ENCODE measurements around the gene IRX3. TPM values are rescaled to one million over a fixed set of nuclear protein-coding genes. Genes with fewer than 3 reads are reported as not detected.
"Not testable (repeated sequence)": the region's sequence is repeated elsewhere in the genome, so short reads cannot be mapped to it uniquely, and the experiment has no call there.

Gene IRX3
- polyA plus RNA-seq, 1 donor from 2014 or later = not detected

DNA sequence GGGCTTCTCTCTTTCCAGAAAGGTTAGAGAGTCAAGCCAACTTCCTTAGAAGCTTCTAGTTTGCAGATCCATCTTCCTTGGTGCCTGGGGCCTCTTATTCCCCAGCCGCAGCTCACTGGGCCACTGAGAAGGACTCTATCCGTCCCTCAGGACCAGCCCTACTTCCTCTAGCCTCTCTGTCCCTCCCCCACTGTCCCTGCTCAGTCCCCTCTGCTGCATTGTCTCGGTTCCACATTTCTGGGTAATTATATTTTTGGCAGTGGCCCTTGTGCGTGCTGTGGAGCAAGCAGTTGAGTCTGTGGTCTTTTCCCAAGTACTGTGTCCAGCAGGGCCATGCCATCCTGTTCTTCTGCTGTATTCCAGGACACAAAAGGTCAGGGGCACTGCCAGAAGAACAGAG is 17.8 kb downstream of the IRX3 start:
- no peaks in the 10 kb centered on the region for H3K4me1 Mint-ChIP-seq
- no peak overlapping the region for H3K4me3 Mint-ChIP-seq
- peaks cover 10% of the 10 kb centered on the region for H3K27me3 Mint-ChIP-seq
- H3K9me3 Mint-ChIP-seq = peaks cover 2 to 5% (median 3%) of the 10 kb centered on the region in 3 donors
- no peak overlapping the region for H3K27ac Mint-ChIP-seq
- H3K36me3 Mint-ChIP-seq = no peaks in the 10 kb centered on the region

DNA sequence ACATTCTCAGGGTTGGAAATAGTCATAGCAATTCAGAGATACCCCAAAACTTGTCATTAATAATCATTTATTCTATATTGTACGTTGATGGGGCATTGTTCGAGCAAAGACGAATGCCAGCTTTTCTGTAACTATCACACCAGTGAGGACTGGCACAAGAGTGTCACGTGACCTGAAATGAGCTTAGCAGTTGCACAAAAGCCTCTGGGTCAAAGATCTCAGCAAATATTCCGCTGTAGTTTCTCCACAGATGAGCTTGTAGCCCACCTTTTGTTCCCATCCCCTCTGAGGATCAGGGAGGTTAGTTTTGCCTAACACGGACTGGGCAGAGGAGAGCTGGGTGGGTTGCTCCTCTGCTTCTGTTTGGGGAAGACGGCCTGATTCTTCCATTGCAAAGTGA is 18.2 kb downstream of the IRX3 start:
- H3K27ac Mint-ChIP-seq = no peak overlapping the region

DNA sequence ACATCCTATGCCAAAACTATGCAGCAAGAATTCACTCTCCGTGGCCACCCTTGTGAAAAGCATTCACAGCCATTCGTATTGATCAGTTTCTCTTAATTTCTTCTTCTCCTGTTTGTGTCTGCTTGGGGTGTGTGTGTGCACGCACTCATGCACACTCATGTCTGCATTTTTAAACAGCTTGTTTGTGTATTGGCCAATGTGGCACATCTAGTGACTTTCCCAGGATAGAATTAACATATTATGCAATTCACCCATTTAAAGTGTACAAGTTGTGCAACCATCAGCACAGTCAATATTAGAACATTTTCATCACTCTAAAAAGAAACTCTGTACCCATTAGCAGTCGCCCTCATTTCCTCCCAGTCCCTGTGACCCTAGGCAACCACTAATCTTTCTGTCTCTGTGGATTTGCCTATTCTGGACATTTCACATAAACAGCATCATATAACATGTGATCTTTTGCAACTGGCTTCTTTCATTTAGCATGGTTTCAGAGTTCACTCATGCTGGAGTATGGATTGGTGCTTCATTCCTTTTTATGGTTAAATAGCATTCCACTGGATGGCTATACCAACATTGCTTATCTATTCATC is 20.1 kb downstream of the IRX3 start:
- no peaks in the 10 kb centered on the region for H3K36me3 Mint-ChIP-seq
- peaks cover 0 to 5% (median 3%) of the 10 kb centered on the region in 3 donors for H3K9me3 Mint-ChIP-seq
- H3K4me3 Mint-ChIP-seq = no peak overlapping the region
- peaks cover 10% of the 10 kb centered on the region for H3K27me3 Mint-ChIP-seq
- H3K27ac Mint-ChIP-seq = no peak overlapping the region
- H3K4me1 Mint-ChIP-seq = no peaks in the 10 kb centered on the region

More for the DNA sequence above, 18.2 kb downstream of the IRX3 start:
- Mint-ChIP-seq H3K4me1 (no peaks in the 10 kb centered on the region), H3K4me3 (no peak overlapping the region), H3K36me3 (no peaks in the 10 kb centered on the region), H3K9me3 (peaks cover 0 to 3% (median 0%) of the 10 kb centered on the region in 3 donors), H3K27me3 (peaks cover 10% of the 10 kb centered on the region)

DNA sequence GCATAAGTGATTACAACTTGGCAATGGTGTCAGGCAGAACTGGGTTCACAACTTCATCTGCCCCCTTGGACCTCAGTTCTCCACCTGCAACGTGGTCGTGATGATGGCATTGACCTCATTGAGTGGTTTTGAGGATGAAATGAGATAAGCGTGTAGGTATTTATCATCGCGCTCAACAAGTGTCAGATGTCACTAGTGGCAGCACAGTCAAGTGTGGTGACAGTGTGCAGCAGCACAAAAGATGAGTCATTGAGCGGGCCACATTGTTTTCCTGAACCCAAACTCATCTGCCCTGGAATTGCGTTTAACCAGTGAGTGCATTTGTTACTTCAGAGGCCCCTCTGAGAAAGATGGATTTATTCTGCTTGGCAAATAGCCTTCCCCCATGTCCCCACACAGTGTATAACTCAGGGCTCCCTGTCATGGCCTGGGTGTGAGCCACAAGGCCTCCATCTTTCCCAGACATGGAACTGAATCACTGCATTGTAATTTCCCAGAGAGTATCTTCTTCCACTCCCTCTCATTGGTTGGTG is 20.9 kb downstream of the IRX3 start:
- no peaks in the 10 kb centered on the region for H3K36me3 Mint-ChIP-seq
- peaks cover 9% of the 10 kb centered on the region for H3K27me3 Mint-ChIP-seq
- H3K4me3 Mint-ChIP-seq = no peak overlapping the region
- no peaks in the 10 kb centered on the region for H3K4me1 Mint-ChIP-seq
- no peak overlapping the region for H3K27ac Mint-ChIP-seq
- peaks cover 0 to 5% (median 1%) of the 10 kb centered on the region in 3 donors for H3K9me3 Mint-ChIP-seq

DNA sequence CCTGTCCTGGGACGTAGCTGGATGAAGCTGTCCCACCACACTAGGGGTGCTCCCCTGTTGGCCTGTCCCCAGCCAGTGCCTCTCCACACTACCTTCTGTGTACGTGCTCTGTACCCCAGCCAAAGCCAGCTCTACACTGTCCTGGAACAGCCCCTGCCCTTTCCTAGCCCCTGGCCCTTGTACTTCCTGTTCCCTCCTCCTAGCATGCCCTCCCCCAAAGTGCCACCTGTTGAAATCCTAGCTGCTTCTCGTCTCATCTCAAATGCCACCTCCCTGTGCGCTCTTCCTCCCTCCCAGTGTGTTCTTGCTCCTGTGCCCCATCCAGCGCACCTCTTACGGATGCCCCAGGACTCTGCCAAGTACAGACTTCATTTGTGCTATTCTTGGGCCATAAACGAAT is 33.5 kb downstream of the IRX3 start:
- no peak overlapping the region for H3K4me3 Mint-ChIP-seq
- no peaks in the 10 kb centered on the region for H3K4me1 Mint-ChIP-seq

DNA sequence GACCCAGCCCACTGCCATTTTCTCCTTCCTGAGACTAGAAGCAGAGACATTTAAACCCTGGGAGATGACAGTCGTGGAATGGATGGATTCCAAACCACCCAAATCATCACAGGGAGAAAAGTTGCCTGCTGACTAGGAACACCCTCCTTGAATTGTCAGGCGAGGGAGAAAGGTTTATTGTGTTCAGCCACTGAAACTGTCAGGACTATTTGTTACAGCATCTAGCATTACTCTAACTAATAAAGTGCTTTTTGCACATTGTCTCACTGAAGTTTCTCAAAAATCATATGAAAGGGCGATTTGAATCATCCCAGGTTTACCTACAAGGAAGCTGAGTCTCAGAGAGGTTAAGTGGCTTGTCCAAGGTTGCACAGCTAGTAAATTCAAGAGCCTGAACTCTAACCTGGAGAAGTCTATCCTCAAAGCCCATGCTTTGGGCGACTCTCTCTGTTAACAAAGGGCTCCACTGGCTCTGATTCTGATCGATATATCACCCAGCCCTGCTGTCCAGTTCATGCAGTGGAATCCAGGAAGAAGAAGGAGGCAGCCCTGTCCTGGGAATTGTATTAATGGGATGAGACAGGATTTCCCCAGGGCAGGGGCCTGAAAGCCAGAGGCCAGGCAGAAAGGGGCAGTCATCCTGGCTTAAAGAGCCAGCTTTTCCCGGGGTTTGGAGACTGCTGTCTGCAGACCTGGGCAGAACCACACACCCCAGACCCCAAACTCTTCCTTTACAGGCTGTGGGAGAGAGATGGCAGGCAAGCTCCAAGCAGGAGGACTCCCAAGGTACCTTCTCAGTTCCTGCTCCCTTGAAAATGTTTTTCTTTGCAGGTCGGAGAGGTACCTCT is 37.5 kb downstream of the IRX3 start:
- no peak overlapping the region for H3K4me3 Mint-ChIP-seq
- H3K36me3 Mint-ChIP-seq = no peaks in the 10 kb centered on the region
- no peaks in the 10 kb centered on the region for H3K4me1 Mint-ChIP-seq
- no peak overlapping the region for H3K27ac Mint-ChIP-seq
- H3K27me3 Mint-ChIP-seq = no peaks in the 10 kb centered on the region
- peaks cover 0 to 11% (median 2%) of the 10 kb centered on the region in 3 donors for H3K9me3 Mint-ChIP-seq

More for the DNA sequence above, 33.5 kb downstream of the IRX3 start:
- Mint-ChIP-seq H3K27ac (no peak overlapping the region), H3K27me3 (peaks cover 1% of the 10 kb centered on the region), H3K9me3 (peaks cover 0 to 1% (median 0%) of the 10 kb centered on the region in 3 donors), H3K36me3 (no peaks in the 10 kb centered on the region)

DNA sequence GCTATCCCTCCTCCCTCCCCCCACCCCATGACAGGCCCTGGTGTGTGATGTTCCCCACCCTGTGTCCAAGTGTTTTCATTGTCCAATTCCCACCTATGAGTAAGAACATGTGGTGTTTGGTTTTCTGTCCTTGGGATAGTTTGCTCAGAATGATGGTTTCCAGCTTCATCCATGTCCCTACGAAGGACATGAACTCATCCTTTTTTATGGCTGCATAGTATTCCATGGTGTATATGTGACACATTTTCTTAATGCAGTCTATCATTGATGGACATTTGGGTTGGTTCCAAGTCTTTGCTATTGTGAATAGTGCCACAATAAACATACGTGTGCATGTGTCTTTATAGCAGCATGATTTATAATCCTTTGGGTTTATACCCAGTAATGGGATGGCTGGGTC is 38.9 kb downstream of the IRX3 start:
- H3K4me3 Mint-ChIP-seq, H3K4me1 Mint-ChIP-seq, H3K27me3 Mint-ChIP-seq, H3K27ac Mint-ChIP-seq, H3K36me3 Mint-ChIP-seq: not testable (repeated sequence)
- H3K9me3 Mint-ChIP-seq = peaks cover 0 to 11% (median 2%) of the 10 kb centered on the region in 3 donors

DNA sequence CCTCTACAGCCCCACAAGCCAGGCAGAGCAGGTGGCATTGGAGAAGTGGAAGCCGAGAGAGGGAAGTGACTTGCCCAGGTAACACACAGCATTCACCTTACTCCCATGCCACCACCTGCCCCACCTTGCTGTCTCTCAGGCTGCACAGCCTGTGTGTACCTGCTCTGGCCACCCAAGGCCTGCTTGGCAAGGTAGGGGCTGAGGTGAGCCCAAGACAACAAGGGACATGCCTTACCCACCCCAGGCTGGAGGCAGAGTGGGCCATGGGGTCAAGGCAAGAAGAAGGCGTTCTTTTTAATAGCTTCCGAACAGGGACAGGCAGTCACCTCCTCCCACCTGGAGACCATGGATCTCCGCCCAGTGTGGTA is 40.1 kb downstream of the IRX3 start:
- H3K9me3 Mint-ChIP-seq = peaks cover 2 to 14% (median 4%) of the 10 kb centered on the region in 3 donors
- H3K4me1 Mint-ChIP-seq = no peaks in the 10 kb centered on the region
- H3K4me3 Mint-ChIP-seq = no peak overlapping the region
- no peaks in the 10 kb centered on the region for H3K36me3 Mint-ChIP-seq
- H3K27ac Mint-ChIP-seq = no peak overlapping the region
- H3K27me3 Mint-ChIP-seq = no peaks in the 10 kb centered on the region

DNA sequence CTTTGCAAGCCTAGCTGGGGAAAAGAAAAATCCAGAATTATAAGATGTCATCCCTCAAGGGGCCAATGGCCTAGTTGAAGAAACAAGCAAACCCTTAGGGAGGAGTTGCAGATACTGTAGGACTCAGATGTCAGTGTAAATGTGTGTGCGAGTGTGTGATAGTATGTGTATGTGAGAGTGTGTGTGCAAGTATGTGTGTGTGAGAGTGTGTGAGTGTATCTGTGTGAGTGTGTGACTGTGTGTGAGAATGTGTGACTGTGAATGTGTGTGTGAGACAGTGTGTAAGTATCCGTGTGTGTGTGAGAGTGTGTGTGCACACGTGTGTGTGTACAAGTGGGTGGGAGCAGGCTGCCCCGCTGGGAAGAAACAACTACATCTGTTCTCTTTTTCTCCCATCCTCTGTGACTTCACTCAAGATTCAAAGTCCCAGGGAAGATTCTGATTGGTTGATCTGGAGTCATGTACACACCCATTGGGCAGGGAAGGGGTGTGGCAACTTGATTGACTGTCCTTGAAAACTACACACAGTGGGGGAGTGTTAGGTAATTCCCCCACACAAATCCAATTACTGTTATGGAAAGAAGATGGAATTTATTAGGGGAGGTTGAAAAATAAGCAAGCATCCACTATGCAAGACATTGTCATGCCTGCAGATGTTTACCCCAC is 40.7 kb downstream of the IRX3 start:
- no peaks in the 10 kb centered on the region for H3K27me3 Mint-ChIP-seq
- peaks cover 2 to 14% (median 4%) of the 10 kb centered on the region in 3 donors for H3K9me3 Mint-ChIP-seq
- H3K36me3 Mint-ChIP-seq = no peaks in the 10 kb centered on the region
- no peak overlapping the region for H3K27ac Mint-ChIP-seq
- no peaks in the 10 kb centered on the region for H3K4me1 Mint-ChIP-seq
- peak overlapping the region in 1 of 4 donors; percentile 23 for H3K4me3 Mint-ChIP-seq

DNA sequence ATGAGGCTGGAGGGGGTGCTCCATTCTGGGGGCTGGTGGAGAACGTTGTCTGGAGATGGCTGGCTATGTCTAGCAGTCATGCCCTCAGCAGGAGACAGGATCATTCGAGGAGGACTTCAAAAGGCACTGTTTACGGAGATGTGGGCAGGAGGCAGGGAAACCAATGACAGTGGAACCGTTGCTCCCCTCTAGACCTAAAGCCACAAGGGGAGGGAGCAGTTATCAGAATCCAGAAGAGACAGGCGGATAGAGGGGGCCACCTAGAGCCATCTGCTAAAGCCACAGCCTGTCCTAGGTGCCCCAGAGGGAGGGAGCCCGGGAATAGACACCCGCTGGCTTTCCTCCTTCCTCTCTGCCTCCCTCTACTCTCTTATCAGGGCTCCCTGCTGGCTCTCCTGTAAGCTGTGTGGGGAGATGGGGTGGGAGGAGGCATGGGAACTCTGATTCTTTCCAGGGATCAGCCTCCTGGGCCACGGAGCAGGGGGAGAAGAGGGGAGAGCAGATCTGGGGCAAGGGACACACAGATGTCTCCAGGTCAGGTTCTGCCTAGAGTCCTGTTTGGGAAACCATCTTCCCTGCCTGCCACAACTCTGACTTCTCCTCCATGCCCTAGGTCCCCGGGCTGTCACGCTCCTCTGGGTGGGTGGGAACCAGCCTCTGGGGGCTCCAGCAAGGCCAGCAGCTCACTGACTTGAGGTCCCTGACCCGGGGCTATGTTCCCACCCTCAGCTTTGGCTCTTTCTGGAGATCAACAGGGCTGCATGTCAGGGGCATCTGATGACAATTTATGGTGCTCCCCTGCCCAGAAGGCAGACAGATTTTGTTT is 42.3 kb downstream of the IRX3 start:
- no peak overlapping the region for H3K27ac Mint-ChIP-seq
- no peaks in the 10 kb centered on the region for H3K4me1 Mint-ChIP-seq
- no peaks in the 10 kb centered on the region for H3K36me3 Mint-ChIP-seq
- peaks cover 2 to 14% (median 4%) of the 10 kb centered on the region in 3 donors for H3K9me3 Mint-ChIP-seq
- no peak overlapping the region for H3K4me3 Mint-ChIP-seq
- no peaks in the 10 kb centered on the region for H3K27me3 Mint-ChIP-seq

DNA sequence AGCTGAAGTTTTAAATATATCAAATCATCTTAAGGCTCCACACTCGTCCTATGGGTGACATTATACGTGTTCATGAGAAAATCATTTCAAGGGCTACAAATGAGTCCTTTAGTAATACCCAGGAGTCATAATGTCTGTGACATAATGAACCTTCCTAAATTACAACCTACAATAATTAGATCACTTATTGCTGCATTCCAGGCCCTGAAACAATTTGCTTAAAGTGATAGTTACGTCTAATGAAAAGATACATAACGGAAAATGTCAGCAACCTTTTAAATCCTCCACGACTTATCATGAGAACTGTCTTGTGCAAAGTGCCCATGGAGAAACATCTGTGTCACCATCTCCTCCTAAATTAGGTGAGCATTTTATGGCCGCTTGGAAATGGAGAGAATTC is 43.4 kb downstream of the IRX3 start:
- Mint-ChIP-seq H3K27ac (no peak overlapping the region), H3K9me3 (peaks cover 2 to 14% (median 4%) of the 10 kb centered on the region in 3 donors), H3K36me3 (no peaks in the 10 kb centered on the region), H3K27me3 (no peaks in the 10 kb centered on the region), H3K4me3 (no peak overlapping the region), H3K4me1 (no peaks in the 10 kb centered on the region)

DNA sequence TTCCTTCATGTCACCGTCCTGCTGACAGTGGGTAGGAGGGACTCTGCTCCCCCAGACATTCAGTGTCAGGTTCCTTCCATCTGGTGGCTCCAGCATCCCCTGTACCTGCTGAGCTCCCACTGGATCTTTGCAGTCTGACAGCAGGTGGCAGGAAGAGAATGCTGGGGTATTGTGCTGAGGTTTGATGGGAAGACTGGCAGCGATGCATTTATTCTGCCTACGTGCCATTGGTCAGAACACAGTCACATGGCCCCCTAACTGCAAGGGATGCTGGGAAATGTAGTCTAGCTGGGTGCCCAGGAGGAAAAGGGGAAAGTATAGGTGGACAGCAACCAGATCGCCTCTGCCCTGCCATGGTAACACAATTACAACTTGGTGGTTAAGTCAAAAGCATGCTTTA is 44.4 kb downstream of the IRX3 start:
- Mint-ChIP-seq H3K27ac (no peak overlapping the region), H3K4me1 (no peaks in the 10 kb centered on the region), H3K9me3 (peaks cover 2 to 14% (median 4%) of the 10 kb centered on the region in 3 donors), H3K36me3 (no peaks in the 10 kb centered on the region), H3K4me3 (no peak overlapping the region), H3K27me3 (no peaks in the 10 kb centered on the region)

DNA sequence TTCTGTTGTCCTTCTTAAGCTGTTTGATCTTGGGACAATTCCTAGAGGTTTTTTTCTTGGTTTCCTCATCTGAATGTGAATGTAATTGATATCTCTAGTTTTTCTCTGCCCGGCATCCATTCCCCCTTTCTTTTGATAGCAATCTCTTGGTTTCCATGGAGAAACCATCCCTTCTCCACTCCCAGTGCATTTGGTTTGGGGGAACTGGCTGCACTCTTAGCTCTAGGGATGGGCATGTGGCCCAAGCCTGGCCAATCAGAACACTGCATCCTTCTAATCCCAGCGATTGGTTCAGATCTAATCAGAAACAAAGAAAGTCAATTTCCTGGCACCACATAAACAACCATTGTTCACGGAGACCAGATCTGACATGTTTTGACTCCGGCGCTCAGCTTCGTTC is 45.1 kb downstream of the IRX3 start:
- no peak overlapping the region for H3K27ac Mint-ChIP-seq
- H3K36me3 Mint-ChIP-seq = no peaks in the 10 kb centered on the region
- H3K4me1 Mint-ChIP-seq = no peaks in the 10 kb centered on the region
- H3K9me3 Mint-ChIP-seq = peaks cover 2 to 13% (median 4%) of the 10 kb centered on the region in 3 donors
- no peak overlapping the region for H3K4me3 Mint-ChIP-seq
- H3K27me3 Mint-ChIP-seq = peaks cover under 1% of the 10 kb centered on the region

DNA sequence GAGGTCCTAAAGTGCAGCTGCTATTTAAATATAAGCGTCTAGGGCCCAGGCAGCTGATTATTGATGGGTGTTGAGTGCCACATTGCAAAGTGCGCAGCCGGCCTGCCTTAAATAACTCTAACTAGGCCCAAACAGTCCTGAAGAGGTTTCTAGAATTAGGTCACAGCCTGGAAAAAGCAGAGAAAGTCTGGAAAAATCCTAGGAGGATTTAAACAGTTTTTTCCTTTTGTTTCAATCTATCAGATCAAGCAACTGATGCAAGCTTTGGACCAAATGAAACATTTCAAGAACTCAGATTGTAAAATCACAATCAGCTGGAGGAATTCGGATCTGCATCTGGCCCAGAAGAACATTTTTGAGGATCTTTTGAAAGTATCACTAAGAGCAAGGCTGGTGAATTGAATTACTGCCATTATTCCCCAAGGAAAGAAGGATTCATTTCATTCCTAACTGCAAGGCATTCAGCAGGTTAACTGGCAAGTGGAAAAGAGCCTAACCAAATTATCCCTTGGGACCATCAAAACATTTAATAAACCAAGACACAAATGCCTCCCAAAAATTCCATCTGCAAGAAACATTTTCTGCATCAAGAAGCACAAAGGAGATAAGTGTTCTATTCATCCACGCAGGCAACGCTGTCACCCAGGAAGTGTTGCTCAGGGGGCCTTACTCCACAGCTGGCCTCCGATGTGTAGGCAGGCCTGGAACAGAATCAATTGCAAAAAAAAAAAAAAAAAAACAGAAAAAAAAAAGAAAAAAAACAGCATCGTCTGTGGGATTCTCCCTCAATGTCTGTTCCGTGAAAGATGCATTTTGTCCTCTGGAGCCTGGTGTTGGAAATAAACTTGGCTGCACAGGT is 46.1 kb downstream of the IRX3 start:
- no peak overlapping the region for H3K4me3 Mint-ChIP-seq
- H3K36me3 Mint-ChIP-seq = no peaks in the 10 kb centered on the region
- H3K27ac Mint-ChIP-seq = no peak overlapping the region
- peaks cover 0 to 2% (median 0%) of the 10 kb centered on the region in 3 donors for H3K4me1 Mint-ChIP-seq
- H3K9me3 Mint-ChIP-seq = peaks cover 2 to 4% (median 3%) of the 10 kb centered on the region in 3 donors
- peaks cover 6% of the 10 kb centered on the region for H3K27me3 Mint-ChIP-seq

All from IgD-negative memory B cell (primary cell).